PFSK-1 (cell line): ENCODE measurements around the gene RBM20.

Experiments used
- FOXP2 ChIP-seq: optimal IDR thresholded peaks from 2 replicates; pipeline ENCODE3; 2011; ENCODE audit warnings: borderline replicate concordance, control low read depth, inconsistent platforms; ENCODE audit not compliant: insufficient read depth; ENCODE audit errors: extremely low read length, extremely low read depth
- POLR2AphosphoS5 ChIP-seq: IDR thresholded peaks from 2 replicates; pipeline ENCODE4 v1.6.1; 2012; ENCODE audit warnings: low read depth, mild to moderate bottlenecking, control low read depth, low read length, moderate library complexity
- REST ChIP-seq, 2 experiments: IDR thresholded peaks; 2 replicates each; pipeline versions ENCODE4 v1.6.1 to v1.8.0; 2011 to 2012; ENCODE audit warnings: low read depth in 2 of 2, low read length in 2 of 2, control low read depth in 1 of 2, inconsistent platforms in 1 of 2, mild to moderate bottlenecking in 1 of 2, moderate library complexity in 1 of 2; ENCODE audit not compliant: insufficient read depth in 1 of 2
- SIN3A ChIP-seq: IDR thresholded peaks from 2 replicates; pipeline ENCODE4 v1.6.1; 2012; ENCODE audit warnings: mild to moderate bottlenecking, low read length, moderate library complexity, borderline replicate concordance; ENCODE audit not compliant: insufficient read depth
- TAF1 ChIP-seq: IDR thresholded peaks from 2 replicates; pipeline ENCODE4 v1.6.1; 2012; ENCODE audit warnings: low read length, control low read depth, borderline replicate concordance; ENCODE audit not compliant: insufficient read depth

GRCh38 chr10:110652475-110653118 is 8.5 kb downstream of the RBM20 start:
- no peak for TF ChIP-seq SIN3A
- TF ChIP-seq TAF1, result no peak
- no peak for TF ChIP-seq REST (IDR thresholded peaks at IDR 0.05; ENCODE audit: insufficient read depth in 1 of 2, low read depth in 2 of 2, low read length in 2 of 2)
- no peak for TF ChIP-seq POLR2AphosphoS5
- no peak for TF ChIP-seq FOXP2
